PC-9 (cell line): ENCODE measurements around the gene FBXO24. TPM values are rescaled to one million over a fixed set of nuclear protein-coding genes. Genes with fewer than 3 reads are reported as not detected.

Experiments
- BruUV-seq: library from RNA; stranded (reverse); fragments of 400-500 nt; replicated peaks from 2 replicates; lab custom pipeline; 2021; lab: Mats Ljungman, UMichigan
- CTCF ChIA-PET: fragments of 300-600 bp; sonication (Branson Sonifier 250); formaldehyde crosslinking; loops from one replicate; lab custom pipeline; 2022; ENCODE audit warnings: antibody characterized with exemption; lab: Charles Lee
- POLR2A ChIA-PET: fragments of 300-600 bp; sonication (Branson Sonifier 250); formaldehyde crosslinking; loops from one replicate; lab custom pipeline; 2022; ENCODE audit warnings: antibody characterized with exemption; ENCODE audit not compliant: unreplicated experiment; lab: Charles Lee
- DNase-seq, 2 experiments: peaks; one replicate each; pipeline versions ENCODE4 v3.0.0 to v3.0.0-alpha.2; 2015 to 2022; ENCODE audit warnings: mixed read lengths in 1 of 2
- H2AFZ ChIP-seq: fragments of 200-600 bp; sonication (generic); 2 replicates; pipeline ENCODE4 v1.8.1; 2017; ENCODE audit warnings: antibody characterized with exemption
- H3F3A ChIP-seq: fragments of 200-600 bp; sonication (generic); 2 replicates; pipeline ENCODE4 v1.8.1; 2017; ENCODE audit warnings: antibody characterized with exemption, mild to moderate bottlenecking, low read depth; ENCODE audit not compliant: insufficient read depth
- H3K27ac ChIP-seq: fragments of 200-600 bp; sonication (generic); 2 replicates; pipeline ENCODE4 v1.6.1; 2016; ENCODE audit warnings: mixed run types
- H3K27me3 ChIP-seq: fragments of 200-600 bp; sonication (generic); 2 replicates; pipeline ENCODE4 v1.6.1; 2016; ENCODE audit warnings: low read depth, mixed run types; ENCODE audit not compliant: insufficient read depth
- H3K36me3 ChIP-seq: fragments of 200-600 bp; sonication (generic); 2 replicates; pipeline ENCODE4 v1.6.1; 2016; ENCODE audit warnings: low read depth, mixed run types
- H3K4me1 ChIP-seq: fragments of 200-600 bp; sonication (generic); replicated peaks from 2 replicates; pipeline ENCODE4 v1.6.1; 2016; ENCODE audit warnings: mixed run types; ENCODE audit not compliant: insufficient read depth
- H3K4me2 ChIP-seq: fragments of 200-600 bp; sonication (generic); 2 replicates; pipeline ENCODE4 v1.6.1; 2017; ENCODE audit warnings: mixed run types
- H3K4me3 ChIP-seq: fragments of 200-600 bp; sonication (generic); 2 replicates; pipeline ENCODE4 v1.6.1; 2016; ENCODE audit warnings: mixed run types
- H3K79me2 ChIP-seq: fragments of 200-600 bp; sonication (generic); 2 replicates; pipeline ENCODE4 v1.6.1; 2017; ENCODE audit warnings: low read depth, mixed run types
- H3K9me2 ChIP-seq: fragments of 200-600 bp; sonication (generic); 2 replicates; pipeline ENCODE4 v1.8.1; 2017; ENCODE audit warnings: mild to moderate bottlenecking; ENCODE audit not compliant: insufficient read depth
- H3K9me3 ChIP-seq: fragments of 200-600 bp; sonication (generic); 2 replicates; pipeline ENCODE4 v1.8.1; 2016; ENCODE audit warnings: low read depth; ENCODE audit not compliant: insufficient read depth
- H4K20me1 ChIP-seq: fragments of 200-600 bp; sonication (generic); 2 replicates; pipeline ENCODE4 v1.8.1; 2017; ENCODE audit not compliant: insufficient read depth
- CTCF ChIP-seq: fragments of 200-600 bp; sonication (generic); conservative IDR thresholded peaks from 2 replicates; pipeline ENCODE4 v1.6.1; 2017; ENCODE audit warnings: mixed run types, antibody characterized with exemption, mild to moderate bottlenecking, moderate library complexity
- EZH2 ChIP-seq: fragments of 200-600 bp; sonication (generic); IDR thresholded peaks from 2 replicates; pipeline ENCODE4 v1.8.0; 2017; ENCODE audit warnings: antibody characterized with exemption, low read depth
- intact Hi-C: fragments of 100-400 bp; cut with micrococcal nuclease; formaldehyde crosslinking; loops from one replicate; pipeline ENCODE4 v1.10.0; 2022; ENCODE audit not compliant: unreplicated experiment
- total RNA-seq: library from RNA; stranded (reverse); gene quantifications from 2 replicates; pipeline ENCODE4 v1.2.3, GENCODE V29; 2021

FBXO24 gene
- total RNA-seq, 1 experiment from 2014 or later: 2.7 TPM

DNA sequence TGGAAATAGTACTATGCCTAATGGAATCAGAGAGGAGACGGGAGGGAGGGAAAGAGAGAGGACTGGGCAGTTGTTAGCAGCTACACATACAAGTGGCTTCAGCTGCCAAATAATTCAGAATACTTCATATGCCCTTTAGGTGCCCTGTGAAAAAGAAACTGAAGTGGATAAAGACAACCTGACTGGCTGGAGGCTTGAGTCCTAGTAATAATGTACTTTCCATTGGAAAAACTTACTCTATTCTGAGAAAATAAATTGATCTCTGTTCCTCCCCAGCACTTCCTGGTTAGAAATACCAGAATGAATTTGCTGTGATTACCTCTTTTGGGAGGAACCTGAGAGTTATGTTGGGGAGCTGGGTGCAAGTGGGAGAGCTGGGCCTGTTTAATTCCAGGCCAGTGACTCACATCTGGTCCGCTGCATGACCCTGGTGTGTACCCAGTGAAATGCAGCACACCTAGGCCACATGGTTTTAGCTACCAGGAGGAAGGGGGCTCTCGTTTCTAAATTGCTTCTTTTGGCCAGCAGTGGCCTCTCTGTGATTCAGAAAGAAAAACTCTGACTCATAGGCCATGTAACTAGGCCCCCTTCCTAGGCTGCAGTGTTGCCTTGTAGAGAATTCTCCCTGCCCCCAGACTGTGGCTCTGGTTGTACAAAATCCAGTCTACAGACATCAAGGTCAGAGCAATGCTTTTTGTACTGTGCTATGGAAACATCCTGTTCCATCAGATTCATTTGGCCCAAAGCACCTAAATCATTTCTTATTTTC lies 40.6 kb upstream of the FBXO24 start:
- Histone ChIP-seq H3K36me3 (no peaks in the 10 kb centered on the region; the same call in 1 of the 2 replicates), H3K9me3 (no peaks in the 10 kb centered on the region), H3K4me3 (peak overlapping the region; percentile 33; the same call in 1 of the 2 replicates), H4K20me1 (no peaks in the 10 kb centered on the region), H3K79me2 (peaks cover 63% of the 10 kb centered on the region), H3K4me1 (peaks cover 84% of the 10 kb centered on the region), H3K27me3 (no peaks in the 10 kb centered on the region), H3K9me2 (no peaks in the 10 kb centered on the region), H3K4me2 (peak overlapping the region; percentile 76), H3F3A (peaks cover 72% of the 10 kb centered on the region), H2AFZ (no peak overlapping the region), H3K27ac (peak overlapping the region; percentile 98)
- CTCF ChIA-PET: interaction anchor here (0.6 to 1.3 kb wide), 3 partner anchors 29 to 160 kb away, joined by 3 to 4 read pairs (median 3); partner anchors contain the start of gene POP7
- peak; percentile 89 to 96 for DNase-seq
- intact Hi-C loops: loop anchor here (1.0 to 2.0 kb wide), 4 partner anchors 41 to 281 kb away; partner anchors contain the start of genes EPHB4, FBXO24, LRCH4 and NYAP1
- TF ChIP-seq CTCF (no peak), EZH2 (no peak)
- POLR2A ChIA-PET: interaction anchor here (0.5 to 1.4 kb wide), 8 partner anchors 41 to 1290 kb away, joined by 3 to 15 read pairs (median 4); partner anchors contain the start of genes FBXO24, LRCH4, MEPCE and ZCWPW1
- BruUV-seq: no TSS peak

DNA sequence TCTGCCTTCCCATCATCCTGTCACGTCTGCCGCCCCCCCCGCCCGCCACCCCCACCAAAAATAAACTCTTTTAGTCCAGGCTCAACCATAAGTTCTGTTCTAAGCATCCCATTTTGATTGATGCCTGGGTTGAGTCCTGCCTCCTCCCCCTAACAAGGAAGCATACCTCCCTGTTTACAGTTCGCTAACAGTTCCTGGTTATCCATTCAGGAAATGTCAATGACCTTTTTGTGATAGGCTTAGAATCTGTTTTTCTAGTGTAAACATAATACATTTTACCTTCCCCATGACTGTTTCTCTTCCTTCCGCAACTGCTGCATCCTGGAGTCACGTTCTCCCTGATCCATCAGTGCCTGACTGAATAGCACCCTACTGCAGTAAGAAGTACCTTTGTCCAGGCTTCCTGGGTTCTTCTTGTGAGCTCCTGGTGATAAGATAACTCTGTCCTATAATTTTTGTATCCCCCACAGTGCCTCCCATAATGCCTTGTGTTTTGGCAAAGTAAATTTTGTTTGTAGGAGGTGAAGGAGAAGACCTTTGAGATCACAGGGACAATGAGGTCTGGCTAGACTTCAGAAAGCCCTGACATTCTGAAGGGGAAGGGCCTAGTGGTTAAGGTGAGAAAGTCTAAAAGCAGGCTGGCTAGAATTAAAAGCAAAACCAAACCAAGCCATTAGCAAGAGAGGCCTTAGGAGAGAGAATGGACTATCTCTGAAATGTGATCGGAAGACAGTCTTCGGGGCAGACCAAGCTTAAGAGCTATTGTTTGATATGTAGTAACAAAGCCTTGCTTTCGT lies 39.8 kb upstream of the FBXO24 start:
- H3K4me3 ChIP-seq: peak overlapping the region; percentile 33; the same call in 1 of the 2 replicates
- intact Hi-C loops: no loop called here
- H3K4me2 ChIP-seq: peak overlapping the region; percentile 76
- TF ChIP-seq CTCF (no peak), EZH2 (no peak)
- H3K27ac ChIP-seq: peak overlapping the region; percentile 98
- ChIA-PET CTCF (interaction anchor here (0.7 to 1.5 kb wide), 4 partner anchors 13 to 1921 kb away, joined by 3 to 4 read pairs (median 3); no protein-coding TSS in a partner anchor), POLR2A (interaction anchor here (0.5 to 1.4 kb wide), 6 partner anchors 30 to 1291 kb away, joined by 3 to 15 read pairs (median 4); partner anchors contain the start of genes FBXO24, LRCH4, MEPCE and ZCWPW1)
- peaks cover 72% of the 10 kb centered on the region for H3F3A ChIP-seq
- no peaks in the 10 kb centered on the region for H3K9me2 ChIP-seq
- DNase-seq: peak; percentile 14 to 90
- BruUV-seq: TSS peak; percentile 21
- no peaks in the 10 kb centered on the region; the same call in 1 of the 2 replicates for H3K36me3 ChIP-seq
- peaks cover 56% of the 10 kb centered on the region for H3K79me2 ChIP-seq
- H3K9me3 ChIP-seq: no peaks in the 10 kb centered on the region
- peaks cover 77% of the 10 kb centered on the region for H3K4me1 ChIP-seq
- H4K20me1 ChIP-seq: no peaks in the 10 kb centered on the region
- H2AFZ ChIP-seq: peak overlapping the region; percentile 49; the same call in 1 of the 2 replicates
- no peaks in the 10 kb centered on the region for H3K27me3 ChIP-seq
